B cell (primary cell): ENCODE measurements around the gene TMEM132E. TPM values are rescaled to one million over a fixed set of nuclear protein-coding genes. Genes with fewer than 3 reads are reported as not detected.

ENCODE experiments used
- ATAC-seq: fragments of 200-7000 bp; cut with Tn5 transposase; one replicate; pipeline ENCODE4 v1.10.0; 2021; ENCODE audit warnings: low read depth, mild to moderate bottlenecking, moderate number of reproducible peaks, moderate library complexity
- CTCF ChIA-PET: fragments of 350-600 bp; sonication (Branson Sonifier 250); formaldehyde crosslinking; loops from one replicate; lab custom pipeline; 2021; ENCODE audit warnings: antibody characterized with exemption, inconsistent platforms; lab: Charles Lee
- POLR2A ChIA-PET: fragments of 350-600 bp; sonication (Branson Sonifier 250); formaldehyde crosslinking; loops from one replicate; lab custom pipeline; 2021; ENCODE audit warnings: antibody characterized with exemption; lab: Charles Lee
- DNase-seq: peaks from one replicate; pipeline ENCODE4 v3.0.0; 2013
- H2AFZ ChIP-seq: 2 replicates; pipeline ENCODE4 v1.6.1; 2012; ENCODE audit warnings: mild to moderate bottlenecking, low read depth, low read length; ENCODE audit not compliant: insufficient read depth, poor library complexity, severe bottlenecking
- H3K27ac ChIP-seq, 2 donors: 1 replicate in 1 of 2; 2 replicates in 1 of 2; pipeline ENCODE4 v1.5.1; 2012 to 2013; ENCODE audit warnings: low read length in 2 of 2, mild to moderate bottlenecking in 2 of 2, moderate library complexity in 1 of 2
- H3K27me3 ChIP-seq, 4 experiments: fragments of 200-600 bp in 1 of 4; sonication (generic) in 1 of 4; replicated peaks in 1 of 4; 1 replicate in 2 of 4; 2 replicates in 2 of 4; pipeline versions ENCODE4 v1.6.1 to v1.7.0; 2013 to 2016; ENCODE audit warnings: low read length in 3 of 4, mild to moderate bottlenecking in 2 of 4, mixed read lengths in 1 of 4, moderate library complexity in 1 of 4; ENCODE audit not compliant: insufficient read depth in 4 of 4, control insufficient read depth in 3 of 4; ENCODE audit errors: control extremely low read depth in 1 of 4
- H3K36me3 ChIP-seq, 2 experiments: replicated peaks in 1 of 2; 1 replicate in 1 of 2; 2 replicates in 1 of 2; pipeline versions ENCODE4 v1.6.1 to v1.7.1; 2013; ENCODE audit warnings: low read length in 1 of 2; ENCODE audit not compliant: insufficient read depth in 2 of 2, control insufficient read depth in 1 of 2; ENCODE audit errors: control extremely low read depth in 1 of 2, extremely low read depth in 1 of 2
- H3K4me1 ChIP-seq, 2 donors: fragments of 200-600 bp in 1 of 2; sonication (generic) in 1 of 2; 1 replicate in 1 of 2; 2 replicates in 1 of 2; pipeline versions ENCODE4 v1.5.1 to v1.6.1; 2013 to 2017; ENCODE audit warnings: low read length in 2 of 2; ENCODE audit not compliant: control insufficient read depth in 2 of 2, insufficient read depth in 2 of 2
- H3K4me2 ChIP-seq: replicated peaks from 2 replicates; pipeline ENCODE3; 2012; ENCODE audit warnings: mild to moderate bottlenecking, low read depth, low read length; ENCODE audit not compliant: poor library complexity, severe bottlenecking
- H3K4me3 ChIP-seq, 5 experiments: fragments of 200-600 bp in 1 of 5; sonication (generic) in 1 of 5; 1 replicate in 3 of 5; 2 replicates in 2 of 5; pipeline versions ENCODE4 v1.5.1 to v1.7.0; 2011 to 2016; ENCODE audit warnings: low read length in 4 of 5, mild to moderate bottlenecking in 4 of 5, low read depth in 2 of 5, control low read depth in 1 of 5, moderate library complexity in 1 of 5; ENCODE audit not compliant: insufficient read depth in 1 of 5; ENCODE audit errors: control extremely low read depth in 1 of 5, extremely low read depth in 1 of 5
- H3K79me2 ChIP-seq: fragments of 200-600 bp; sonication (generic); one replicate; pipeline ENCODE4 v1.6.0; 2016; ENCODE audit warnings: low read length; ENCODE audit not compliant: control insufficient read depth, insufficient read depth
- H3K9ac ChIP-seq: fragments of 200-600 bp; sonication (generic); 2 replicates; pipeline ENCODE4 v1.6.1; 2017; ENCODE audit warnings: mild to moderate bottlenecking, low read length, moderate library complexity
- H3K9me3 ChIP-seq, 3 donors: one replicate each; pipeline versions ENCODE4 v1.6.1 to v1.7.1; 2013; ENCODE audit warnings: low read length in 2 of 3; ENCODE audit not compliant: control insufficient read depth in 2 of 3, insufficient read depth in 1 of 3; ENCODE audit errors: control extremely low read depth in 1 of 3
- H4K20me1 ChIP-seq: 2 replicates; pipeline ENCODE4 v1.6.0; 2012; ENCODE audit warnings: mild to moderate bottlenecking, low read length; ENCODE audit not compliant: insufficient read depth, control insufficient read depth, poor library complexity, severe bottlenecking
- H3K27ac Mint-ChIP-seq: one replicate; pipeline ENCODE4 v1.8.0; 2021; ENCODE audit warnings: mixed read lengths
- H3K27me3 Mint-ChIP-seq: one replicate; pipeline ENCODE4 v1.8.0; 2021; ENCODE audit warnings: mixed read lengths
- H3K4me1 Mint-ChIP-seq: one replicate; pipeline ENCODE4 v1.8.0; 2021; ENCODE audit warnings: mixed read lengths
- H3K4me3 Mint-ChIP-seq: one replicate; pipeline ENCODE4 v1.8.0; 2021; ENCODE audit warnings: mixed read lengths
- H3K9me3 Mint-ChIP-seq: one replicate; pipeline ENCODE4 v1.8.0; 2022; ENCODE audit warnings: mixed read lengths; ENCODE audit not compliant: insufficient read depth
- CTCF ChIP-seq: fragments of 200-600 bp; IDR thresholded peaks from one replicate; pipeline ENCODE4 v1.8.0; 2022; ENCODE audit warnings: antibody characterized with exemption, mild to moderate bottlenecking
- EZH2 ChIP-seq: IDR thresholded peaks from 2 replicates; pipeline ENCODE4 v1.6.1; 2012; ENCODE audit warnings: borderline replicate concordance, low read depth, mild to moderate bottlenecking, moderate library complexity, low read length; ENCODE audit not compliant: insufficient read depth, poor library complexity, severe bottlenecking
- WGBS: methylation state at CpG from one replicate; pipeline ENCODE4 v1.1.5; 2013; ENCODE audit warnings: missing lambda C conversion rate; ENCODE audit not compliant: insufficient coverage; 5-methylcytosine and 5-hydroxymethylcytosine counted together
- intact Hi-C: fragments of 100-400 bp; cut with micrococcal nuclease; formaldehyde crosslinking; loops from one replicate; pipeline ENCODE4 v1.10.0; 2022
- polyA plus RNA-seq: library from polyadenylated mRNA; depleted of rRNA; stranded (reverse); fragments of >200 nt; gene quantifications from 2 replicates; pipeline ENCODE4 v1.2.3, GENCODE V29; 2012
- total RNA-seq, 2 donors: library from RNA; stranded (reverse); fragments of 120-200 nt in 1 of 2; gene quantifications; 1 replicate in 1 of 2; 2 replicates in 1 of 2; pipeline versions ENCODE4 v1.2.3 to v1.2.4, GENCODE V29; 2013 to 2022

TMEM132E gene
- total and polyA plus RNA-seq, 2 donors (not counting 1 experiment from before 2014, with no cell fraction given): not detected

DNA sequence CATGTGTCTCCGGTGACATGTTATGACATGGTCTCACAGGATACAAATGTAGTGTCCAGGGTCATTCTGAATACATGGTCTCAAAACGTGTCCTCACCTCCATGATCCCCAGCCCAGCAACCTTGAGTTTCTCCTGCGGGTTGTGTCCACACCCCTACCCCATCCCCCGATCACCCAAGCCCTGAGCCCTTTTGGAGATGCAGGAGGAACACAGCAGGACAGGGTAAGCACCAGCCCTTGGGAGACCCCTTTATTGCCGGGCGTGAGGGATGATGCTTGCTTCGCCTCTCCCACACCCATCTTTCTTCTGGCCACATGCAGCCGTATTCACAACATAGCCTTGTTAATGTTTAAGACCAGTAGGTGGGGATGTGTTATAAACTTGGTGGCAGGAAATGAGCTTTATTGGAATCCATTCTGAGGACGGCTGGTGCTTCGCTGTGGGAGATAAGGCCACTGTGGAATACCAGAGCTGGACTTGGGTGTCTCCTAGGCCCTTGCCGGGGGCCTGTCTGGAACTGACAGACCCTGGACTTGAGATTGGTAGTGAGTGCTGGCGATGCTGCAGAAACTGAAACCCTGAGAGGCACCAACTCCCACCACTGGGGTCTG lies 5.5 kb downstream of the TMEM132E start:
- no peaks in the 10 kb centered on the region for H4K20me1 ChIP-seq
- CTCF ChIA-PET: interaction anchor here (1.4 kb wide), 1 partner anchor 12 kb away, joined by 4 read pairs; no protein-coding TSS in a partner anchor
- H3K36me3 ChIP-seq: no peaks in the 10 kb centered on the region
- H3K27ac Mint-ChIP-seq: no peak overlapping the region
- peaks cover 7% of the 10 kb centered on the region for H3K4me1 Mint-ChIP-seq
- POLR2A ChIA-PET: no interaction called here
- H3K27me3 Mint-ChIP-seq: peaks cover 65% of the 10 kb centered on the region
- no peaks in the 10 kb centered on the region for H3K79me2 ChIP-seq
- peaks cover 14 to 17% of the 10 kb centered on the region in 2 donors for H3K4me1 ChIP-seq
- no peak overlapping the region for H3K27ac ChIP-seq
- TF ChIP-seq EZH2: no peak
- no peak for TF ChIP-seq CTCF
- no peak overlapping the region for H3K4me3 ChIP-seq
- no peaks in the 10 kb centered on the region for H3K9me3 Mint-ChIP-seq
- H3K4me2 ChIP-seq: peak overlapping the region; percentile 30
- DNase-seq (no peak), ATAC-seq (no peak)
- H3K9me3 ChIP-seq: peaks cover 0 to 5% (median 0%) of the 10 kb centered on the region in 3 donors
- H3K27me3 ChIP-seq: peaks cover 0 to 60% (median 20%) of the 10 kb centered on the region in 4 experiments
- H2AFZ ChIP-seq: no peak overlapping the region
- intact Hi-C loops: no loop called here
- no peak overlapping the region for H3K4me3 Mint-ChIP-seq
- 39% methylated on average over 7 of the region's 12 CpGs for WGBS
- no peak overlapping the region for H3K9ac ChIP-seq

GRCh38 chr17:34586346-34586846 lies 7.0 kb downstream of the TMEM132E start:
- no peaks in the 10 kb centered on the region for H3K36me3 ChIP-seq
- ATAC-seq (no peak), DNase-seq (no peak)
- H3K4me2 ChIP-seq: no peak overlapping the region
- no peaks in the 10 kb centered on the region for H3K9me3 Mint-ChIP-seq
- TF ChIP-seq CTCF (no peak), EZH2 (no peak)
- peaks cover 0 to 48% (median 13%) of the 10 kb centered on the region in 4 experiments for H3K27me3 ChIP-seq
- no peaks in the 10 kb centered on the region for H4K20me1 ChIP-seq
- H3K4me1 ChIP-seq: peaks cover 0 to 4% of the 10 kb centered on the region in 2 donors
- no peak overlapping the region for H3K9ac ChIP-seq
- H3K4me1 Mint-ChIP-seq: peaks cover 3% of the 10 kb centered on the region
- peaks cover 75% of the 10 kb centered on the region for H3K27me3 Mint-ChIP-seq
- no peaks in the 10 kb centered on the region for H3K79me2 ChIP-seq
- intact Hi-C loops: no loop called here
- no peak overlapping the region for H3K4me3 ChIP-seq
- H2AFZ ChIP-seq: no peak overlapping the region
- WGBS: 71% methylated on average over 1 of the region's 3 CpGs
- H3K4me3 Mint-ChIP-seq: no peak overlapping the region
- no peak overlapping the region for H3K27ac Mint-ChIP-seq
- ChIA-PET POLR2A (no interaction called here), CTCF (no interaction called here)
- no peak overlapping the region for H3K27ac ChIP-seq
- H3K9me3 ChIP-seq: peaks cover 0 to 5% (median 0%) of the 10 kb centered on the region in 3 donors
